Fibroblast of peridontal ligament (primary cell): Measurements from ENCODE around the gene MSL3.

ENCODE experiments used
- DNase-seq: peaks from one replicate; pipeline ENCODE4 v3.0.0-alpha.2; 2010; ENCODE audit errors: extremely low read depth

Gene MSL3, protein sequence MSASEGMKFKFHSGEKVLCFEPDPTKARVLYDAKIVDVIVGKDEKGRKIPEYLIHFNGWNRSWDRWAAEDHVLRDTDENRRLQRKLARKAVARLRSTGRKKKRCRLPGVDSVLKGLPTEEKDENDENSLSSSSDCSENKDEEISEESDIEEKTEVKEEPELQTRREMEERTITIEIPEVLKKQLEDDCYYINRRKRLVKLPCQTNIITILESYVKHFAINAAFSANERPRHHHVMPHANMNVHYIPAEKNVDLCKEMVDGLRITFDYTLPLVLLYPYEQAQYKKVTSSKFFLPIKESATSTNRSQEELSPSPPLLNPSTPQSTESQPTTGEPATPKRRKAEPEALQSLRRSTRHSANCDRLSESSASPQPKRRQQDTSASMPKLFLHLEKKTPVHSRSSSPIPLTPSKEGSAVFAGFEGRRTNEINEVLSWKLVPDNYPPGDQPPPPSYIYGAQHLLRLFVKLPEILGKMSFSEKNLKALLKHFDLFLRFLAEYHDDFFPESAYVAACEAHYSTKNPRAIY

DNA sequence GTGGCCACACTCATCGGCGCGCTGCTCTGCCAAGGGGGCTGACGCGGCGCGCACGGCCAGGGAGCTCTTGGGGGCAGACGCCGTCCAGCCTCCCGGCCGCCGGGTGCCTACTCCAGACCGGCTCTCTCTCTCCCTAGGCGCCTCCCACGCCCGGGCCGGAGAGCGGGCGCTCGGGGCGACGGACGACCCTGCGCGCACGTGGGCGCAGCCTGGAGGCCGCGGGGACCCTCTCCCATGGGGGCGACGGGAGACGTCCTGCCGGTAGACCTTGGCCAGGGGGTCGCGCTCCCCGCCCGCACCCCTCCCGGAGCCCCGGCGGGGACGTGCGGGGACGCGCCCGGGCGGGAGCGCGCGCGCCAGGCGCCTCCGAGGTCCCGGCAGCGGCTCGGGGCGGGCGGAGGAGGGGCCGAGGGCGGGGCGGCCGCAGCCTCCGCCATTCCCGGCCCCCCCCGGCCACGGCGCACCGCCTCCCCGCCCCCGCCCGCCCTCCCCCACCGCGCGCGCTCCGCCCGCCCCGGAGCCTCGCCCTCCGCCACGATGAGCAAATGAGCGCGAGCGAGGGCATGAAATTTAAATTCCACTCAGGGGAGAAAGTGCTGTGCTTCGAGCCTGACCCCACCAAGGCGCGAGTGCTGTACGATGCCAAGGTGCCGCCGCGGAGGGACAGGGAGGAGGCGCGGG is at the start of gene MSL3:
Gene MSL3 (plus strand): TSS at position 519 of the 681 bp plus-strand sequence. CDS start 27 bp downstream, at position 546.
- peak; percentile 42 for DNase-seq

DNA sequence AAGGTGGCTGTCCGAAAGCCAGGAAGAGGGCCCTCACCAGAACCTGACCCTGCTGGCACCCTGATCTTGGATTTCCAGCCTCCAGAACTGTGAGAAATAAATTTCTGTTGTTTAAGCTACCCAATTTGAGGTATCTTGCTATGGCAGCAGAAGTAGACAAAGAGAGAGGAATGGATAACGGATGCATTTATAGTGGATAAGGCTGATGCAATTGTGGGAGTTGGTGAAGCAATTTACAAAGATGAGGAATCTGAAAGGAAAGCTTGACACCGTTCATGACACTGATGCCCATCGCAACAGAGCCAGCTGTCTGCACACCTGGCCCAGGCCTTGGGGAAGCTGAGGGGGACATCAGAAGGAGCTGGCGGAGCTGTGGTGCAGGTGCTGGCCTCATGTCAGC is 35.7 kb upstream of the MSL3 start:
- no peak for DNase-seq

DNA sequence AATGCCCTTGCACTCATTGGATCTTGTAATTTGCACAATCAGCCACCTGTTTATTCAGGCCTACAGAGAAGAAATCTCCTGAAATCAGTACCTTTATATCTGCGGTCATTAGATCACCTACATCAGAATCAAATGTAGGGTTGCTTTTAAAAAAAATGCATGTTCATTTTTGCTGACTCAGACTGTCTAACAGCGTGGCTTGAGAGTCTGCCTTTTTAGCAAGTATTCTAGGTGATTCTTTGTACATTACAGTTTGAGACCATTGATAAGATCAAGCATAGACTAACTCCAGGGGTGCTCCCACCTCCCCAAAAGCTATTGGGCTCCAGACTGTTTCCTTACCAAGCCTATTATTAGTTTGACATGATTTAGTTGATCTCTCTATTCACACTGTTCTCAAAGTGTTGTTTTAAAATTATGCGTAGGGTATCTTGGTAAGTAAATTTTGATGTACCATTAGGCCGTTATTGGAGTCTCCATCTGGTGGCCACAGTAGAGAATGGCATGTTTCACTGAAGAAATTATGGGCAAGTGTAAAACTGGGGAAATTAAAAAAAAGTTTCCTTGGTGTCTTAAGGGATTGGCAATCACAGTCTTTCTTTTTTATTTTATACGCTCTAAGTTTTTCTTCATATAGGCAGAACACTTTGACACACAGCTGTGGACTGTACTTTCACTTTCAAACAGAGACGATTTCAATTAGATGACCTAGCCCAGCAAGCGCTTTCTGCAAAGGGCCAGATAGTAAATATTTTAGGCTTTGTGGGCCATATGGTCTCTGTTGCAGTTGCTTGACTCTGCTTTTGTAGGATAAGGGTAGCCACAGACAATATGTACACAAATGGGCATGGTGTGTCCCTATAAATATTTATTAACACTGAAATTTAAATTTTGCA is 33.7 kb upstream of the MSL3 start:
- peak; percentile 46 for DNase-seq

DNA sequence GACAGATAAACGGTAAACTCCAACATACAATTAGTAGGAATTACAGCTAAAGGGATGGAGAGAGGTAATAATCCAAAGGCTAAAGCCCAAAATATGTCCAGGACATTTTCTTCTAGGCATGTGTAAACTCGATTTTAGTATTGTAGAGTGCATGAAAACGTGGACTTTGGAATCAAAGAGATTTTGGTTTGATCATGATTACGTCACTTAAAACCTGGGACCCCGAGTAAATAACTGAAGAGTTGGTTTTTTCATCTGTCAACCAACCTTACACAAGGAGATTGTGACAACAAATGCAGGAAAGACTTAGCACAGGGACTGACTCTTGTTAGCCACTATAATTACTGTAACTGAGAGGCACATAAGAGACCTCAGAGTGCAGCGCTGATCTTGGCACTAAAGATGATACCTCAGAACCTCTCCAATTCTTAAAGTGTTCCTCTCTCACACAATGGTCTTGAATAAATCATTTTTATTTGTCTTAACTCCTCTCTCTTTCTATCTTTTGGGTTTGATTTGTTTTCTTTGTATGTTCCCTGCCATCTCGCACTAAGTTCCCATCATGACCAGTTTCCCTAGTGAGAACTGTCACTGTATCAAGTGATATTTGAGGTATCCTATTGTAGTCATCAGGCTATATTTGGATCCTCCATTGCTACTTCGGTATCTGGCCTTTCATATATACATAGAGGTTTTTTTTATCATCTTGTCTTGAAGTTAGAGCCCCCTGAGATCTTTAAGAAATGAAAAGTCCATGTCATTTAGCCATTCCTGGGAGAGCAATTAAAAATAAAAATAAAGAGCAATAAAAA is 32.2 kb upstream of the MSL3 start:
- DNase-seq, result no peak

DNA sequence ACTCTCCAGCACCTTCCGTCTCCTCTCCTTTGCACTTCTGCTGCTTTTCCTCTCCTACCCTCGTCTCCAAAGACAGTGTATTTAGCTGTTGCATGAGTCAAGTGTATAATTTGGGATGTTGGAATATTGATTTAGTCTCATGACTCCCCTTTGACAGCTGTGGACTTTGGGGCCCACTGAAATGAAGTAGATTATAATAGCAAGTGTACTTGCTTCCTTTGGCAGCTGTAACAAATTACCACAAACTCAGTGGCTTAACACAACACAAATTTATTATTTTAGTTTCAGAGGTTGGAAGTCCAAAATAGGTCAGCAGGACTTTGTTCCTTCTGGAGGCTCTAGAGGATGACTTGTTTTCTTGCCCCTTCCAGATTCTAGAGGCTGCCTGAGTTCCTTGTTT is 29.5 kb upstream of the MSL3 start:
- no peak for DNase-seq

DNA sequence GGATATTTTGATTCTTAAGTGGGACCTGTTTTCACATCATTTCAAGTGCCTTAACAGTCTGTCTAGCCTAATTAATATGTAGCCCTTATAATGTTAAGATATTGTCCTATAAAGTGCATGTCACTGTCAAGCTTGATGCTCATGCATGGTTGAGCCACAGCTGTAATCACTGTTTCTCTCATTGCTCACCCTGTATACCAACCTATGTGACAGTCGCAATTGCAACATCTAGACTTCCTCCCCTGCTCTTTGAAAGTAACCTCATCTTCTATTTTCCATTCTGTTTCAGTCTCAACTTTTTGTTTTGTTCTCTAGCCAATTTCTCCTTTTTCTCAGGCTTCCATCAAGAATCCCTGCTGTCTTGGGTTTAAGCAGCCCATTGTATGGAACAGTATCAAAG is 24.4 kb upstream of the MSL3 start:
- DNase-seq, result no peak

DNA sequence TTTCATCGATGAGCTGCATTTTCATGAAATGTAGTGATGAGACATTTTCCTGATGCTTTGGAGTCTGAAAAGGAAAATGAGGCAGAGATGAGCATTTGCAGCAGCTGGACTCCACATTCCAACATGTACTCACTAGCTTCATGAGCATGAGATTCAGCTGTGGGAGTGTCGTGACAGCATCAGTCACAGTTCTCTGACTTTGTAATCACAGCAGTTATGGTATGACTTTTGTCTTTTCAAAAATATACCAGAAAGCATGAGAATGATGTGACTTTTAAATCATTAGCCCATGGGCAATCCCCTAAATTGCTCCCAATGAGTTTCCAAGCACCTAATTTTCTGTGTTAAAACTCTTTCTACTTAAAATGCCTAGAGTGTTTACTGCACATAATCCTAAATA is 18.3 kb upstream of the MSL3 start:
- DNase-seq, result no peak

DNA sequence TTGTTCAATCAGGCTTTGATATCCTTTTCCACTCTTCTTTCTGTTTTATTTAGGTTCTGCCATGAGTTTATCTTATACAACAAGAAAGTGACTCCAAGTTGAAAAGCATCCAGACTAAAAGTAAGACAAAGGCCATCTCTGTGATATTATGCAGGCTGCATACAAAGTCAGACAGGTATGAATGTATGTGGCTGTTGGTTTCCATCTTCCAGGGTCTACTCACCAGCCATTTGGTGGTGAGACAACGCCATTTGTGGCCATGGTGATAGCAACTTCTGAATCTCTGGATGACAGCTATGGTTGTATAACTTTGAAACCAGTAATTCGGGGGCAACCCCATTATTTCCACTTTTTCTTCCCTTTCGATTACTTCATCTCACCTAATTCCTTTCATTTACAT is 17.2 kb upstream of the MSL3 start:
- DNase-seq, result no peak

DNA sequence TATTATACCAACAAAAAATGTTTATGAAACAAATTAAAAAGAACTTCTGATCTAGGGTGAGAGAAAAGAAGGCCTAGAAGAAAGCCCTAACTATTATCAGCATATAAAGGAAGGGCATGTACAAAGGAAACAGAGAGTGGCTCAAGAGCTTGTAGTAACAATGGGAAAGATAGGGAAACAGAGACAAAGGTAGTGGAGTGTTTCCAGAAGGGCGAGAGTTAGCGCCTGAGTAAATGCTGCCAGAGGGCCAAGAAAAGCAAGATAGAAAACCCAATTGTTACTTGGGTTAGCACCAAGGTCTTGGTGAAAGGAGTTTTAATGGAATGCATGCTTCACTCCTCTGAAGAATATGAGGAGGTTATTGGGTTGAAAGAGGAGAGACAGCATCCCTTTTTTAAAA is 16.5 kb upstream of the MSL3 start:
- DNase-seq, result no peak

DNA sequence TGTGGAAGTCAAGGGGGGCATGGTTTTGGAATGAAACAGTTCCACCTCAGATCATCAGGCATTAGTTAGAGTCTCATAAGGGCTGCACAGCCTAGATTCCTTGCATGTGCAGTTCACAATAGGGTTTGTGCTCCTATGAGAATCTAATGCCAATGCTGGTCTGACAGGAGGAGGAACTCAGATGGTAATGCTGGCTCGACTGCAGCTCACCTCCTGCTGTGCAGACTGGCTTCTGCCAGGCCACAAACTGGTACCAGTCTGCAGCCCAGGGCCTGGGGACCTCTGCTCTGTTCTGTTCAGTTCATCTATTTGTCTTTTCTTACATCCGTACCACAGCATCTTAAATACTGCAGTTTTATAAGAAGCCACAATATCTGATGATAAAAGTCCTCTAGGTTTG is 12.2 kb upstream of the MSL3 start:
- no peak for DNase-seq

DNA sequence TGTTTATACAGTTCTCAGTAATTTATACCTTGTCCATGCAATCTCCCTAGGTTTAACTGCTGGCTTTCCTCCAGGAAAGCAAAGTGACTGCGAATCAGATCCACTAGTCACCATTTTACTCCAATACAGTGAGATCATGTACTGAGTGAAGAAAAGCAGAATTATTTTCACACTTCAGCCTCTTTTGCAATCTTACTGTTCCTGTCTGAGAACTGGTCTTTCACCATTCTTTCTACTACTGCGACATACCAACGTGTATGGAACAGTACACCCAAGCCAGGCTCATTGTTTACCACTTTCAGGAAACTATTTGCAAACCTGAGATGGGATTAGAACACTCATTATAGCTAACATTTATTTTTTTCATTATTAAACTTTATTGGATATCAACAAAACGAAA is 8.0 kb upstream of the MSL3 start:
- DNase-seq, result no peak

DNA sequence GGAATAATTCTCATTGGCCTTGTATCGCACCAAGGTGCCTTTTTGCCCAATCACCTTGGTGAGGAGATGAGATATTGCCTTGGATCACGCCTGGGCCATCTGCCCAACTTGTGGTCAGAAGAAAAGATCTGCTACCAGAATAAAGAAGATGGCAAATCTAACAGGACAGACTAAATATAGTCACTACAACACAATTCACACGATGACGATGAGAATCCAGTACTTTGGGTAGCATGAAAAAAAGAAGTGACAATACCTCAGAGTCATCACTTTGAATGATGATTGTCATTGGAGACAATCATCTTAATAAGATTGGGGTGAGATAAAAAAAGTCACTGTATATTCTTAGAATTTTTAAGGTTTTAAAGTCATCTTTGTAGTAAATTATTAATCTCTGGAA is 7.3 kb upstream of the MSL3 start:
- no peak for DNase-seq

DNA sequence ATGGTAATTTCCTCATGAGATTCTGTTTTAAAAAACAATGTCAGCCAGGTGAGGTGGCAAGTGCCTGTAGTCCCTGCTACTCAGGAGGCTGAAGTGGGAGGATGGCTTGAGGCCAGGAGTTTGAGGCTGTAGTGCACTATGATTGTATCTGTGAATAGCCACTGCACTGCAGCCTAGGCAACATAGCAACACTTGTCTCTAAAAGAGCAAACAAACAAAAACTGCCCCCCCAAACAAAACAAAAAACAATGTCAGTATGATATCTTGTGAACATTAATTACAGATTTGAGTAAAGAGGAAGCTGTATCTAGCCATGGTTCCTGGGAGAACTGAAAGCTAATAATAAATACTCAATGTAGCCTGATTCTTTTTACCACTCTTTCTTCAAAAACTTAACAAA is 6.8 kb upstream of the MSL3 start:
- no peak for DNase-seq

DNA sequence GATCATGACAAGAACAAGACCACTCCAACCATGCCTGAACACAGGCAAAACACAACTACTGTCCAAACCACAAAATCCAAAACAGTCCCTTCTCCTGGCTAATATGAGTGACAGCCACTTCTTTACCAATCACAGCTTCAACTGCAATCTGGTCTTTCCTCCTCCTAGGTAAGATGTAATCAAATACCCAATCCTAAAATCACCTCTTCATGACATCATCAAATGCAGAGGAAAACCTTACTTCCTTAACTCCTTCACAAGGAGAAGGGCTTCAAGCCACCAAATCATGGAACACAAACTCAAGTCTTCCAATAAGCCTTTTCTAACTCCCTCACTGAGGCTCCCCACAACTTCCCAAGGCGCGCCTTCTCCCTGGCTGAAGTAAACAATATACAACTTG is 4.4 kb upstream of the MSL3 start:
- no peak for DNase-seq

DNA sequence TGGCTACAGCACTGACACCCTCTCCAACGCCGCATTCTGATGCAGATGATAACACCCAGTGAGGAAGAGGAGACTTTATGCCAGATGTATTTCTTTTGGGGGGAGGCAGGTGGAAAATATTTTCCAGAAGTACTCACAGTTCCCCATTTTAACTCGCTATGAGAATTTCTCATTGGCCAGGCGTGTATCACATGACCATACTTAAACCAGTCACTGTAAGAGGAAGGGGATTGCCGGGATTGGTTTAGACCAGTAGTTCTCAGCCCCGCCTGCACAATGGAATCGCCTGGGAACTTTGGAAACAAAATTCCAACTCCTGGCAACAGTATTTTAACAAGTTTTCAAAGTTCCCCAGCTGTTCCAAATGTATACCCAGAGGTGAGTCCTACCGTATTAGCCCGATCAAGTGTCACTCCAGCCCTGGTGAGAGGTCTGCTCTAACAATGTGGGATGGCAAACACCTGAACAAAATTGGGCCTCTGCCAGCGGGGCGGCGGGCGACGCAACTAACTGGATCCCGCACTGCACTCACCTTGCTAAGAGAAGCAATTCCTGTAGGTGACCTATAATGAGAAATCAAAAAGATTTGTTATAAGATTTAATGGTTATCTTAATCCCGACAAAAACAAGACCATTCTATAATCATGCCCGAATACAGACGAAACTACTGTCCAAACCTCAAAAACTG is 2.9 kb upstream of the MSL3 start:
- DNase-seq, result no peak

DNA sequence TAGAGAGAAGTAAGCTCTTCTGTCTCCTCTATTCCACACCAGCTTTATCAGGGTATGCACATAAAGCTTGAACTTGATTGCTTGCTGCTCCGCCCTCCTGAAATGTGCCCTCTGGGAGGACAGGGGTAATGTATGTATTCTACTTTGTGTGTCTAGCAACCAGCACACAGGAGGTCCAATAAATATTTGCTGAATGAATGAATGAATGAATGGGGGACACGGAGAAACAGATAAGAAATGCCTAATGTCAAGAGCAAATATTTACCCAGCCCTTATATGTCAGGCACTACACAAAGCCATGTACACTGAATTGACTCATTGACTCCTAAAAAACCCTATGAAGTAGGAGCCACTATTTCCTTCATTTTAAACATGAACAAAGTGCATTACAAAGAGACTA is 2.3 kb upstream of the MSL3 start:
- DNase-seq, result no peak

DNA sequence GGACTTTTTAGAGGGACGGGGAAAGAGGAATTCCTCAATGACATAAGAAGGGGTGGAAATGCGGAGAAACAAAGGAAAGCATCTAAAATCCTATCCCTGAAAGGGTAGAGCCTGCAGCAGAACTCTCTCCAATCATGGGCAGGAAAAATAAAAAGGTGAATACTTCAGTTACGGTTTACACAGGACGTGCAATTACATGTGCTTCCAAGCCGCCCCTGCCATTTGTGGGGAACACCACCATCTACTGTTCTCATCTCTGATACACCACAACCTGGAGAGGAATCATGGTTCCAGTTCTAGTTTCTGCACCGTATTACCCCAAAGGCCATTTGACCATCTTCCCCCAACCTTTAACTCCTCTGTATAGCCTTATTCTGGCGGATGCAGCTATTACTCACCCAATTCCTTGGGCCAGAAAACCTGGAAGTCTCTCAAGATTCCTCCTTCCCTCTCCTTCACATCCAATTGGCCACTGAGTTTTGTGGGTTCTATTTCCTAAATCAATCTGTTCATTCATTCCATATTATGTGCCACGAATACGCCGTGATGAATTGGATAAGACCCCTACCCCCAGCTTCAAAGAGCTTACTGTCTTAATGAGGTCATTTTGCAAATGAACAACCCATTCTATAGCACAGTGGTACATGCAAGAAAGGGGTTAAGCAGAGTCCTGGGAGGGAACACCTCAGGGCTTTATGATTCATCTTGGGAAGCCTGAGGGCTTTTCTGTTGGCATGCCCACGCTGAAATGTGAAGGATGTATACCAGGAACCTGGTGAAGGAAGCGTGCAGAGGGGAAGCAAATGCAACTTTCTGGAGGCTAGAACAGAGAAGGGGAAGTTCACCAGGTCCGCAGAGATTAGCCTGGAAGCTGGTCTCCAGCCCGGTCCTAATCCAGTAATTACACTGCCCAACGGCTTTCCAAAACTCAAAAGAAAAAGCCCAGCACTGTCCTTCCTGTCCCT is 1.4 kb upstream of the MSL3 start:
- DNase-seq, result peak; percentile 17

DNA sequence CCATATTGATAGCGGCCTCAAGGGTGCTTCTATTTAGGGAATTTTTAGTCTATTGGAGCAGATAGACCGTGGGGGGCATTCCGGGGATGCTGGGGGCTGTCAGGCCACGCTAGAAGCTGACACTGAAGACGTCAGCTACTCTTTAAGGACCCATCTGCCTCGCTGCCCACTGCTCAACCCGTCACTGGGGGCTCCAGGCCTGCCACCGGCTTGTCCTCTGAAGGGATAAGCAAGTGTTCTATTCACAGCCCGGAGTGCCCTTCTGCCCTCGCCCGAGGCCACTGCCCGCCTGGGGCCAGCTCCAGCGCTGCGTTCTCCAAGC is 679 bp upstream of the MSL3 start:
- DNase-seq, result no peak

DNA sequence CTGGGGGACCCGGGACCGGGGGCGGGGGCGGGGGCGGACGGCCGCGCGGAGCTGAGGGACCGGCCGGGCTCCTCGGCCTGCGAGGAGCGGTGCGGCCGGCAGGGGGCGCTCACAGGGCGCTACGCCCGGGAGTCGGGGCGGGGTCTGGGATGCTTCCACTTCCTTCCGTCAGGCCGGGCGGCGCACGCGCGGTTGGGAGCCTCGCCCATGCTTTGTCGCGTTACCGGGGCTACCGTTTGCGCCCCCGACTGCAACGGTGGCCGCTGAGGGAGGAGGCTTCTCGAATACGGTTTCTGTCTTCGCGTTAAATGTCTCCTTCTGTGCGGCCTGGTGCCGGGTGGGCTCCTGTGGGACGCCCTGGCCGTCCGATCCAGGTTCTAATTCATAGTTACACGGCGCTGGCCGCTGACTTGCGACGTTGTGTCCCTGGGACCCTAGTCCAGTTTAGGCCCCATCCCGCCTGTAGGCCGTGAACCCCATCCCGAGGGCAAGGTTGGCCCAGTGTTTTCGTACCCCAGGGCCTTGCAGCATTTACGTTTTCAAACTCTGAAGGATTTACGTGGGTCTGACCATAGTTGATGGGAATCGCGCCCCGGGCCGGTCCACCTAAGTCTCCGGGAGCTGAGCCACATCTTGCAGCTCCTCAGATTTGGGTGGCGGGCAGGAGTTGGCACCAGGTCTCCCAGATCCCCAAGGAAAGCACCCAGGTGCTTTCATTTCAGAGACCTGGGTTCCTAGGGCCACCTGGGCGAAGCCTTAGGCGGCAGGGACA is 549 bp downstream of the MSL3 start:
- peak; percentile 73 for DNase-seq
